Measurements from ENCODE around the gene HOXA11.

Gene HOXA11

GRCh38 chr7:27144781-27145164 lies 40.3 kb downstream of the HOXA11 start:
- DNase-seq: no peak

- no peak for DNase-seq
Observed at GRCh38 chr7:27143950-27144780, 40.9 kb downstream of the HOXA11 start.

GRCh38 chr7:27143023-27143949 lies 41.7 kb downstream of the HOXA11 start, which contains the start of gene HOXA5:
HOXA5 (minus strand) TSS chr7:27143681; CDS start chr7:27143607, 74 bp downstream.
- DNase-seq: no peak

GRCh38 chr7:27142580-27143022 lies 42.4 kb downstream of the HOXA11 start:
- no peak for DNase-seq

GRCh38 chr7:27141923-27142579 lies 43.0 kb downstream of the HOXA11 start:
- no peak for DNase-seq

GRCh38 chr7:27141137-27141922 lies 43.7 kb downstream of the HOXA11 start:
- no peak for DNase-seq

GRCh38 chr7:27140126-27140857 lies 44.7 kb downstream of the HOXA11 start:
- DNase-seq: no peak

GRCh38 chr7:27139334-27140125 lies 45.5 kb downstream of the HOXA11 start:
- DNase-seq: no peak

GRCh38 chr7:27138985-27139333 lies 46.1 kb downstream of the HOXA11 start:
- DNase-seq: no peak

GRCh38 chr7:27138472-27138871 lies 46.6 kb downstream of the HOXA11 start:
- no peak for DNase-seq

GRCh38 chr7:27137640-27138315 lies 47.3 kb downstream of the HOXA11 start:
- no peak for DNase-seq

GRCh38 chr7:27134392-27134791 lies 50.6 kb downstream of the HOXA11 start:
- DNase-seq: no peak

GRCh38 chr7:27133409-27134231 lies 51.4 kb downstream of the HOXA11 start:
- no peak for DNase-seq

GRCh38 chr7:27132978-27133377 lies 52.1 kb downstream of the HOXA11 start:
- no peak for DNase-seq

- DNase-seq: no peak
Observed at GRCh38 chr7:27132214-27132613, 52.8 kb downstream of the HOXA11 start.

GRCh38 chr7:27131390-27131819 lies 53.6 kb downstream of the HOXA11 start:
- DNase-seq: no peak
